Natural killer cell (primary cell): ENCODE results near the gene NEUROD6. TPM values are rescaled to one million over a fixed set of nuclear protein-coding genes. Genes with fewer than 3 reads are reported as not detected.

Experiments
- ATAC-seq, 3 donors: fragments of 150-1000 bp in 2 of 3; fragments of 200-7000 bp in 1 of 3; cut with Tn5 transposase; 1 replicate in 1 of 3; 2 replicates in 2 of 3; pipeline ENCODE4 v1.10.0; 2021; ENCODE audit warnings: mild to moderate bottlenecking in 2 of 3, moderate library complexity in 2 of 3
- DNase-seq, 2 donors: peaks; one replicate each; pipeline versions ENCODE4 v3.0.0 to v3.0.0-alpha.2; 2013 to 2021; ENCODE audit warnings: mixed read lengths in 1 of 2
- H3K27ac ChIP-seq: one replicate; pipeline ENCODE4 v1.5.1; 2013; ENCODE audit warnings: mild to moderate bottlenecking, low read length
- H3K27me3 ChIP-seq: one replicate; pipeline ENCODE4 v1.6.1; 2013; ENCODE audit warnings: low read length; ENCODE audit not compliant: control insufficient read depth, insufficient read depth
- H3K36me3 ChIP-seq: one replicate; pipeline ENCODE4 v1.6.1; 2013; ENCODE audit warnings: low read length; ENCODE audit not compliant: control insufficient read depth, insufficient read depth
- H3K4me1 ChIP-seq: one replicate; pipeline ENCODE4 v1.6.1; 2013; ENCODE audit warnings: low read length; ENCODE audit not compliant: control insufficient read depth, insufficient read depth
- H3K4me3 ChIP-seq: one replicate; pipeline ENCODE4 v1.5.1; 2013; ENCODE audit warnings: low read length
- H3K9me3 ChIP-seq: one replicate; pipeline ENCODE4 v1.6.1; 2013; ENCODE audit warnings: low read length; ENCODE audit not compliant: control insufficient read depth, insufficient read depth
- H3K27ac Mint-ChIP-seq, 2 donors: one replicate each; pipeline ENCODE4 v1.8.0; 2022; ENCODE audit warnings: mild to moderate bottlenecking in 2 of 2, mixed read lengths in 2 of 2, moderate library complexity in 1 of 2
- H3K27me3 Mint-ChIP-seq, 2 donors: one replicate each; pipeline ENCODE4 v1.8.0; 2022; ENCODE audit warnings: low read depth in 2 of 2, mixed read lengths in 2 of 2
- H3K36me3 Mint-ChIP-seq: one replicate; pipeline ENCODE4 v1.8.0; 2022; ENCODE audit warnings: mixed read lengths
- H3K4me1 Mint-ChIP-seq, 2 donors: one replicate each; pipeline ENCODE4 v1.8.0; 2022; ENCODE audit warnings: mixed read lengths in 2 of 2
- H3K4me3 Mint-ChIP-seq: one replicate; pipeline ENCODE4 v1.8.0; 2022; ENCODE audit warnings: mild to moderate bottlenecking, moderate library complexity, mixed read lengths
- H3K9me3 Mint-ChIP-seq, 2 donors: one replicate each; pipeline ENCODE4 v1.8.0; 2022; ENCODE audit warnings: mixed read lengths in 2 of 2
- WGBS: methylation state at CpG from one replicate; pipeline ENCODE4 v1.1.7; 2013; ENCODE audit warnings: missing lambda C conversion rate; ENCODE audit not compliant: insufficient coverage; 5-methylcytosine and 5-hydroxymethylcytosine counted together
- intact Hi-C: fragments of 100-400 bp; cut with micrococcal nuclease; formaldehyde crosslinking; loops from one replicate; pipeline ENCODE4 v1.14.2; 2022
- total RNA-seq, 4 donors: library from RNA; stranded (reverse); fragments of 120-200 nt in 1 of 4; gene quantifications; one replicate each; pipeline versions ENCODE4 v1.2.3 to v1.2.4, GENCODE V29; 2013 to 2022
- TF ChIP-seq, protein P1 (sequence below): fragments of 200-600 bp; IDR thresholded peaks from one replicate; pipeline ENCODE4 v1.8.0; 2022; ENCODE audit warnings: antibody characterized with exemption

NEUROD6 gene
- total RNA-seq = not detected
- not detected for total RNA-seq (2013)

- H3K9me3 Mint-ChIP-seq = no peaks in the 10 kb centered on the region
- no peaks in the 10 kb centered on the region for H3K9me3 ChIP-seq
- ATAC-seq = no peak
- no peak within 1 kb of the TSS for H3K4me3 ChIP-seq
- peaks cover 3% of the 10 kb centered on the region for H3K27me3 ChIP-seq
- TF ChIP-seq, protein P1, sequence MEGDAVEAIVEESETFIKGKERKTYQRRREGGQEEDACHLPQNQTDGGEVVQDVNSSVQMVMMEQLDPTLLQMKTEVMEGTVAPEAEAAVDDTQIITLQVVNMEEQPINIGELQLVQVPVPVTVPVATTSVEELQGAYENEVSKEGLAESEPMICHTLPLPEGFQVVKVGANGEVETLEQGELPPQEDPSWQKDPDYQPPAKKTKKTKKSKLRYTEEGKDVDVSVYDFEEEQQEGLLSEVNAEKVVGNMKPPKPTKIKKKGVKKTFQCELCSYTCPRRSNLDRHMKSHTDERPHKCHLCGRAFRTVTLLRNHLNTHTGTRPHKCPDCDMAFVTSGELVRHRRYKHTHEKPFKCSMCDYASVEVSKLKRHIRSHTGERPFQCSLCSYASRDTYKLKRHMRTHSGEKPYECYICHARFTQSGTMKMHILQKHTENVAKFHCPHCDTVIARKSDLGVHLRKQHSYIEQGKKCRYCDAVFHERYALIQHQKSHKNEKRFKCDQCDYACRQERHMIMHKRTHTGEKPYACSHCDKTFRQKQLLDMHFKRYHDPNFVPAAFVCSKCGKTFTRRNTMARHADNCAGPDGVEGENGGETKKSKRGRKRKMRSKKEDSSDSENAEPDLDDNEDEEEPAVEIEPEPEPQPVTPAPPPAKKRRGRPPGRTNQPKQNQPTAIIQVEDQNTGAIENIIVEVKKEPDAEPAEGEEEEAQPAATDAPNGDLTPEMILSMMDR = no peak
- intact Hi-C loops = no loop called here
- no peak for DNase-seq
- no peak within 1 kb of the TSS for H3K27ac Mint-ChIP-seq
- WGBS = 88% methylated on average over 6 of the region's 6 CpGs
- H3K27me3 Mint-ChIP-seq = peaks cover 14 to 23% of the 10 kb centered on the region in 2 donors
- H3K4me1 ChIP-seq = no peaks in the 10 kb centered on the region
- no peaks in the 10 kb centered on the region for H3K36me3 ChIP-seq
- H3K4me1 Mint-ChIP-seq = no peaks in the 10 kb centered on the region
- H3K36me3 Mint-ChIP-seq = no peaks in the 10 kb centered on the region
- H3K27ac ChIP-seq = no peak within 1 kb of the TSS
- H3K4me3 Mint-ChIP-seq = no peak within 1 kb of the TSS
Measured at GRCh38 chr7:31340603-31341002, at the start of gene NEUROD6. TSS of gene NEUROD6 (minus strand) at chr7:31340726. CDS start at chr7:31339268, 1,458 bp downstream.

GRCh38 chr7:31384466-31384865 lies 43.9 kb upstream of the NEUROD6 start:
- TF ChIP-seq, protein P1 = no peak
- H3K27me3 ChIP-seq = no peaks in the 10 kb centered on the region
- peaks cover 2% of the 10 kb centered on the region in 2 donors for H3K9me3 Mint-ChIP-seq
- H3K36me3 ChIP-seq = no peaks in the 10 kb centered on the region
- WGBS = 85% methylated on average over 3 of the region's 4 CpGs
- H3K27ac Mint-ChIP-seq = no peak overlapping the region
- no peak overlapping the region for H3K27ac ChIP-seq
- no peaks in the 10 kb centered on the region for H3K36me3 Mint-ChIP-seq
- no peaks in the 10 kb centered on the region for H3K9me3 ChIP-seq
- intact Hi-C loops = no loop called here
- no peak overlapping the region for H3K4me3 Mint-ChIP-seq
- H3K4me1 Mint-ChIP-seq = no peaks in the 10 kb centered on the region
- DNase-seq (no peak), ATAC-seq (no peak)
- H3K4me1 ChIP-seq = no peaks in the 10 kb centered on the region
- no peaks in the 10 kb centered on the region for H3K27me3 Mint-ChIP-seq
- no peak overlapping the region for H3K4me3 ChIP-seq

DNA sequence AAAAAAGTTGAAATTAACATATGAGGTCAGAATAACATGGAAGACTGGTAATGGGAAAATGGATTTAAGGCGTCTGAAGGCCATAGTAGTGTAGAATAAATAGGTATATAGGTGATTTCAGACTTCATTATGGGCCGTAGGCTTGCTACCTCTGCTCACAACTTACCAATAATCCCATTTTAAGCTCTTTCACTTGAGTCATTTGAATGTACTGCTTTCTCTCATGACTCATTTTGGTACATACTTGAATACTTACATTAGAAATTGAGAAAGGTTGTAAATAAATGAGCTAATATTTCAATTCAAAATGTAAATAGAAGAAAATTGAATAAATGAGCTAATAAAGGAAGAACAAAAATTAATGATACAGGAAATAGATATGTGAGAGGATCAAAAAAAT lies 42.2 kb upstream of the NEUROD6 start:
- WGBS = 89% methylated on average over 1 of the region's 2 CpGs
- TF ChIP-seq, protein P1 = no peak

More for the DNA sequence above, 42.2 kb upstream of the NEUROD6 start:
- ATAC-seq (no peak), DNase-seq (no peak)
- no peaks in the 10 kb centered on the region for H3K27me3 ChIP-seq
- Mint-ChIP-seq H3K9me3 (peaks cover 0 to 2% of the 10 kb centered on the region in 2 donors), H3K27me3 (no peaks in the 10 kb centered on the region), H3K36me3 (no peaks in the 10 kb centered on the region), H3K4me3 (no peak overlapping the region), H3K4me1 (no peaks in the 10 kb centered on the region), H3K27ac (no peak overlapping the region)
- H3K27ac ChIP-seq = no peak overlapping the region
- no peaks in the 10 kb centered on the region for H3K4me1 ChIP-seq
- no peaks in the 10 kb centered on the region for H3K9me3 ChIP-seq
- no peaks in the 10 kb centered on the region for H3K36me3 ChIP-seq
- intact Hi-C loops = no loop called here
- H3K4me3 ChIP-seq = no peak overlapping the region
